ENCODE measurements around the gene BCL6B. TPM values are rescaled to one million over a fixed set of nuclear protein-coding genes. Genes with fewer than 3 reads are reported as not detected.
A peak's percentile ranks its signal among the peaks of the same experiment; 100 is the strongest.

Gene BCL6B
- total RNA-seq, 1 donor from 2014 or later = 13.4 TPM

- no peak for DNase-seq
- peaks cover 67% of the 10 kb centered on the region for H3K36me3 ChIP-seq
- intact Hi-C loops (cut with DNase I) = loop anchor here (10.0 kb wide), 1 partner anchor 89 kb away; no protein-coding TSS in a partner anchor
- ATAC-seq = no peak
- H3K4me1 ChIP-seq = no peaks in the 10 kb centered on the region
- H3K4me3 ChIP-seq = no peak overlapping the region
- H3K27ac ChIP-seq = no peak overlapping the region
- no peak for TF ChIP-seq CTCF (IDR thresholded peaks at IDR 0.05)
- H3K9me3 ChIP-seq = no peaks in the 10 kb centered on the region
- no peaks in the 10 kb centered on the region for H3K27me3 ChIP-seq (ENCODE audit: low read depth)
Observed at GRCh38 chr17:7003745-7004144, 19.1 kb upstream of the BCL6B start.

GRCh38 chr17:7004398-7005253 lies 18.2 kb upstream of the BCL6B start:
- ATAC-seq = peak; percentile 81 to 85
- Histone ChIP-seq H3K27ac (no peak overlapping the region), H3K36me3 (peaks cover 58% of the 10 kb centered on the region), H3K27me3 (ENCODE audit: low read depth) (no peaks in the 10 kb centered on the region), H3K4me1 (peaks cover under 1% of the 10 kb centered on the region), H3K4me3 (no peak overlapping the region), H3K9me3 (no peaks in the 10 kb centered on the region)
- intact Hi-C loops (cut with DNase I) = loop anchor here (10.0 kb wide), 1 partner anchor 90 kb away; no protein-coding TSS in a partner anchor
- DNase-seq = no peak
- TF ChIP-seq CTCF (IDR thresholded peaks at IDR 0.05) = peak; percentile 70

GRCh38 chr17:7005716-7006115 lies 17.1 kb upstream of the BCL6B start:
- no peak for ATAC-seq
- TF ChIP-seq CTCF (IDR thresholded peaks at IDR 0.05) = no peak
- Histone ChIP-seq H3K27me3 (ENCODE audit: low read depth) (no peaks in the 10 kb centered on the region), H3K9me3 (no peaks in the 10 kb centered on the region), H3K27ac (no peak overlapping the region), H3K36me3 (peaks cover 48% of the 10 kb centered on the region), H3K4me3 (no peak overlapping the region), H3K4me1 (peaks cover 12% of the 10 kb centered on the region)
- intact Hi-C loops (cut with DNase I) = loop anchor here (10.0 kb wide), 1 partner anchor 91 kb away; no protein-coding TSS in a partner anchor
- no peak for DNase-seq

GRCh38 chr17:7007143-7007542 lies 15.7 kb upstream of the BCL6B start:
- no peak for TF ChIP-seq CTCF (IDR thresholded peaks at IDR 0.05)
- peaks cover 33% of the 10 kb centered on the region for H3K36me3 ChIP-seq
- H3K9me3 ChIP-seq = no peaks in the 10 kb centered on the region
- ATAC-seq = no peak
- H3K27me3 ChIP-seq (ENCODE audit: low read depth) = no peaks in the 10 kb centered on the region
- H3K27ac ChIP-seq = no peak overlapping the region
- peaks cover 22% of the 10 kb centered on the region for H3K4me1 ChIP-seq
- intact Hi-C loops (cut with DNase I) = loop anchor here (10.0 kb wide), 1 partner anchor 92 kb away; no protein-coding TSS in a partner anchor
- H3K4me3 ChIP-seq = no peak overlapping the region
- DNase-seq = no peak

GRCh38 chr17:7010523-7010922 lies 12.3 kb upstream of the BCL6B start:
- Histone ChIP-seq H3K27ac (no peak overlapping the region), H3K9me3 (no peaks in the 10 kb centered on the region), H3K4me3 (peak overlapping the region; percentile 72), H3K4me1 (peaks cover 35% of the 10 kb centered on the region), H3K36me3 (peaks cover 17% of the 10 kb centered on the region), H3K27me3 (ENCODE audit: low read depth) (no peaks in the 10 kb centered on the region)
- TF ChIP-seq CTCF (IDR thresholded peaks at IDR 0.05) = no peak
- DNase-seq (no peak), ATAC-seq (no peak)
- intact Hi-C loops (cut with DNase I) = no loop called here

Data from lower lobe of right lung (tissue), 2 donors.